HUDEP-2 (cell line): ENCODE results near the gene GPR107.
A peak's percentile ranks its signal among the peaks of the same experiment; 100 is the strongest.

Source experiments
- DNase-seq, 76 experiments: peaks; one replicate each; lab custom pipeline; 2025; ENCODE audit not compliant: unreplicated experiment in 76 of 76; lab: John Stamatoyannopoulos, UW

The GPR107 gene

GRCh38 chr9:130154816-130155215 lies 101.1 kb downstream of the GPR107 start:
- DNase-seq = no peak

- no peak for DNase-seq
Observed at GRCh38 chr9:130155647-130156046, 101.9 kb downstream of the GPR107 start.

- peak in 3 of 76 experiments; percentile 12 to 28 (median 22) for DNase-seq
Observed at GRCh38 chr9:130156672-130157071, 103.0 kb downstream of the GPR107 start.

GRCh38 chr9:130157079-130157478 lies 103.4 kb downstream of the GPR107 start:
- DNase-seq = peak in 5 of 76 experiments; percentile 8 to 37 (median 12)

GRCh38 chr9:130158001-130158400 lies 104.3 kb downstream of the GPR107 start:
- DNase-seq = no peak

- no peak for DNase-seq
Observed at GRCh38 chr9:130159057-130159456, 105.4 kb downstream of the GPR107 start.

GRCh38 chr9:130159915-130160670 lies 106.4 kb downstream of the GPR107 start:
- no peak for DNase-seq

GRCh38 chr9:130160862-130161470 lies 107.3 kb downstream of the GPR107 start:
- DNase-seq = no peak

GRCh38 chr9:130165579-130165978 lies 111.9 kb downstream of the GPR107 start:
- no peak for DNase-seq

- no peak for DNase-seq
Observed at GRCh38 chr9:130166399-130166798, 112.7 kb downstream of the GPR107 start.

- DNase-seq = no peak
Observed at GRCh38 chr9:130167927-130168326, 114.2 kb downstream of the GPR107 start.

GRCh38 chr9:130171226-130172148 lies 117.8 kb downstream of the GPR107 start:
- peak in 1 of 76 experiments; percentile 37 for DNase-seq

GRCh38 chr9:130172161-130172857 lies 118.6 kb downstream of the GPR107 start, which contains the start of gene NCS1:
Gene NCS1, plus strand, starts transcription at chr9:130172404. Its CDS starts 260 bp downstream, at chr9:130172664.
- peak in 61 of 76 experiments; percentile 3 to 85 (median 61) for DNase-seq

- peak in 9 of 76 experiments; percentile 1 to 43 (median 18) for DNase-seq
Observed at GRCh38 chr9:130172858-130173665, 119.4 kb downstream of the GPR107 start.

- DNase-seq = no peak
Observed at GRCh38 chr9:130173666-130173983, 119.9 kb downstream of the GPR107 start.

GRCh38 chr9:130174025-130174424 lies 120.3 kb downstream of the GPR107 start:
- no peak for DNase-seq

GRCh38 chr9:130174920-130175321 lies 121.2 kb downstream of the GPR107 start:
- no peak for DNase-seq

- DNase-seq = no peak
Observed at GRCh38 chr9:130175355-130175754, 121.6 kb downstream of the GPR107 start.

- DNase-seq = no peak
Observed at GRCh38 chr9:130176760-130177159, 123.1 kb downstream of the GPR107 start.
